Muscle of arm (tissue), 12 donors: ENCODE measurements around the gene MAP2K4. TPM values are rescaled to one million over a fixed set of nuclear protein-coding genes. Genes with fewer than 3 reads are reported as not detected.
A peak's percentile ranks its signal among the peaks of the same experiment; 100 is the strongest.
"Not testable (repeated sequence)": the region's sequence is repeated elsewhere in the genome, so short reads cannot be mapped to it uniquely, and the experiment has no call there.

ENCODE experiments used
- DNase-seq: peaks from one replicate; pipeline ENCODE4 v3.0.0-alpha.2; 2013
- polyA plus RNA-seq, 12 donors: library from polyadenylated mRNA; unstranded; fragments of 120-200 nt; gene quantifications; one replicate each; pipeline ENCODE4 v1.2.1, GENCODE V29; 2013; ENCODE audit not compliant: insufficient read length in 12 of 12

Gene MAP2K4
- polyA plus RNA-seq, 12 donors = 20.2 to 26.6 (median 24.0) TPM; not detected in 1

GRCh38 chr17:12136646-12137045, 116.0 kb downstream of the MAP2K4 start:
- no peak for DNase-seq

GRCh38 chr17:12137859-12138258, 117.2 kb downstream of the MAP2K4 start:
- no peak for DNase-seq

GRCh38 chr17:12140685-12141084, 120.0 kb downstream of the MAP2K4 start:
- DNase-seq = no peak

GRCh38 chr17:12162187-12162586, 141.5 kb downstream of the MAP2K4 start:
- DNase-seq = not testable (repeated sequence)

- no peak for DNase-seq
These were observed 143.4 kb downstream of the MAP2K4 start for GRCh38 chr17:12164085-12164484.

- no peak for DNase-seq
These were observed 158.1 kb downstream of the MAP2K4 start for GRCh38 chr17:12178644-12179330.

- DNase-seq = peak; percentile 59
These were observed 160.1 kb downstream of the MAP2K4 start for GRCh38 chr17:12180644-12181261.

GRCh38 chr17:12187658-12188057, 167.0 kb downstream of the MAP2K4 start:
- no peak for DNase-seq

- no peak for DNase-seq
These were observed 172.6 kb downstream of the MAP2K4 start for GRCh38 chr17:12193144-12193735.

Other genes with a start within 250 kb of the MAP2K4 start
- gene ZNF18, start 23.4 kb upstream of the MAP2K4 start, polyA plus RNA-seq = 10 to 100 TPM in 2 of 12 donors, 1 to 10 TPM in 9, not detected in 1; 5.1 to 12.4 (median 7.9) TPM